ENCODE results near the gene KLHL41. TPM values are rescaled to one million over a fixed set of nuclear protein-coding genes. Genes with fewer than 3 reads are reported as not detected.

Gene KLHL41
- total and polyA plus RNA-seq, 8 donors, result 1.2 to 2.1 (median 1.5) TPM

GRCh38 chr2:169507698-169508097 lies 1.8 kb upstream of the KLHL41 start:
- Histone ChIP-seq H3K27me3 (no peaks in the 10 kb centered on the region), H3K4me3 (no peak overlapping the region), H3K27ac (peak overlapping the region; percentile 39 to 58), H3K9me3 (no peaks in the 10 kb centered on the region), H3K4me1 (no peaks in the 10 kb centered on the region), H3K36me3 (peaks cover 0 to 9% of the 10 kb centered on the region in 2 donors)
- TF ChIP-seq, protein P1, sequence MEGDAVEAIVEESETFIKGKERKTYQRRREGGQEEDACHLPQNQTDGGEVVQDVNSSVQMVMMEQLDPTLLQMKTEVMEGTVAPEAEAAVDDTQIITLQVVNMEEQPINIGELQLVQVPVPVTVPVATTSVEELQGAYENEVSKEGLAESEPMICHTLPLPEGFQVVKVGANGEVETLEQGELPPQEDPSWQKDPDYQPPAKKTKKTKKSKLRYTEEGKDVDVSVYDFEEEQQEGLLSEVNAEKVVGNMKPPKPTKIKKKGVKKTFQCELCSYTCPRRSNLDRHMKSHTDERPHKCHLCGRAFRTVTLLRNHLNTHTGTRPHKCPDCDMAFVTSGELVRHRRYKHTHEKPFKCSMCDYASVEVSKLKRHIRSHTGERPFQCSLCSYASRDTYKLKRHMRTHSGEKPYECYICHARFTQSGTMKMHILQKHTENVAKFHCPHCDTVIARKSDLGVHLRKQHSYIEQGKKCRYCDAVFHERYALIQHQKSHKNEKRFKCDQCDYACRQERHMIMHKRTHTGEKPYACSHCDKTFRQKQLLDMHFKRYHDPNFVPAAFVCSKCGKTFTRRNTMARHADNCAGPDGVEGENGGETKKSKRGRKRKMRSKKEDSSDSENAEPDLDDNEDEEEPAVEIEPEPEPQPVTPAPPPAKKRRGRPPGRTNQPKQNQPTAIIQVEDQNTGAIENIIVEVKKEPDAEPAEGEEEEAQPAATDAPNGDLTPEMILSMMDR (IDR thresholded peaks at IDR 0.05), result no peak
- intact Hi-C loops (cut with DNase I), result no loop called here
- DNase-seq (no peak), ATAC-seq (peak; percentile 62)

GRCh38 chr2:169509955-169510354 lies 453 bp downstream of the KLHL41 start:
- H3K36me3 ChIP-seq, result peaks cover 0 to 3% of the 10 kb centered on the region in 2 donors
- no peaks in the 10 kb centered on the region for H3K9me3 ChIP-seq
- no peaks in the 10 kb centered on the region for H3K4me1 ChIP-seq
- intact Hi-C loops (cut with DNase I), result no loop called here
- no peak overlapping the region for H3K4me3 ChIP-seq
- TF ChIP-seq, protein P1 (IDR thresholded peaks at IDR 0.05), result no peak
- H3K27ac ChIP-seq, result peak overlapping the region in 1 of 2 donors; percentile 37
- no peak for ATAC-seq
- H3K27me3 ChIP-seq, result no peaks in the 10 kb centered on the region
- no peak for DNase-seq

- Histone ChIP-seq H3K27me3 (no peaks in the 10 kb centered on the region), H3K4me3 (no peak overlapping the region), H3K27ac (no peak overlapping the region), H3K36me3 (no peaks in the 10 kb centered on the region), H3K4me1 (no peaks in the 10 kb centered on the region), H3K9me3 (no peaks in the 10 kb centered on the region)
- ATAC-seq (no peak), DNase-seq (no peak)
- intact Hi-C loops (cut with DNase I), result no loop called here
- TF ChIP-seq, protein P1 (IDR thresholded peaks at IDR 0.05), result no peak
Measured at GRCh38 chr2:169510496-169510895, 994 bp downstream of the KLHL41 start.

DNA sequence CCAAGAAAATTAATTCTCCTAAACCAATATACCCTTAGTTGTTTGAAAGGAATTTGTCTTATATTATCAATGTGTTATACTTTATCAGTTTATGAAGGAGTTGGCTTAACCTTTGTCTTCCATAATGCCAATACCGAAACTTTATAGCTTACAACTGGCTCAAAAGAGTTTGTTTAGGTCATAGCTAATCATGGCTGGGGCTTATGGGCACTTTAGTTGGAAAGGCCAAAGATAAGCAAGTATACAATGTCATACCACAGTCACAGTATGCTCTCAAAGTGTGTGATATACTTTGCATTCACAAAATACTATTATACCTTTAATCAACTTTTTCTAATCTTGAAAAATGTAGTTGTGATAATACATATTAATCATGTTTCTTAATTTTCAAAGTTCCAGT lies 2.3 kb downstream of the KLHL41 start:
- H3K4me1 ChIP-seq, result no peaks in the 10 kb centered on the region
- H3K27ac ChIP-seq, result no peak overlapping the region
- no peaks in the 10 kb centered on the region for H3K27me3 ChIP-seq
- intact Hi-C loops (cut with DNase I), result no loop called here
- DNase-seq (no peak), ATAC-seq (no peak)
- no peaks in the 10 kb centered on the region for H3K36me3 ChIP-seq
- TF ChIP-seq, protein P1 (IDR thresholded peaks at IDR 0.05), result no peak
- H3K9me3 ChIP-seq, result no peaks in the 10 kb centered on the region
- H3K4me3 ChIP-seq, result no peak overlapping the region

DNA sequence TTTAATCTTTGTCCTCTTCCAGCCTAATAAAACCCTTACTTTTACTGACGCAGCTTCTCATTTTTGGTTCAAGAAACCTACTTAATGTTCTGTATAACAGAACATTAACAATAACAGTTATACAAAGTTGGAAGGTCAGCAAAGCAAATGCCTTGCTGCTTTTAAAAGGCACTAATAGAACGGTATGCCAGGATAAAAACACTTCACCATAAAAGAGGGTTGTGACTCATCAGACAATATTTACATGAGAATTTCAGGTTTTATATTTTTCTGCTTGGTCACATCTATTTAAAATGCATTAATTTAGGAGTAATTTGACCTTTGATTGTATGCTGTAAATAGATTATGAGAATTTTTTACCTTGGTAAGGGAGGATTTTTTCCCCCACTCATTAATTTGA lies 3.0 kb downstream of the KLHL41 start:
- TF ChIP-seq, protein P1 (IDR thresholded peaks at IDR 0.05), result no peak
- no peaks in the 10 kb centered on the region for H3K4me1 ChIP-seq
- H3K27me3 ChIP-seq, result no peaks in the 10 kb centered on the region
- ATAC-seq (peak; percentile 74), DNase-seq (no peak)
- H3K36me3 ChIP-seq, result no peaks in the 10 kb centered on the region
- H3K9me3 ChIP-seq, result no peaks in the 10 kb centered on the region
- no peak overlapping the region for H3K4me3 ChIP-seq
- intact Hi-C loops (cut with DNase I), result no loop called here
- H3K27ac ChIP-seq, result no peak overlapping the region

Data from left lung (tissue), 10 donors.